GM18505 (cell line): ENCODE results near the gene NR4A3.

Experiments
- ATAC-seq: cut with Tn5 transposase; IDR thresholded peaks from one replicate; pipeline ENCODE4 v1.9.1; 2021; ENCODE audit not compliant: unreplicated experiment
- POLR2A ChIP-seq: IDR thresholded peaks from 4 replicates; pipeline ENCODE4 v1.6.1; 2011; ENCODE audit warnings: borderline replicate concordance; ENCODE audit not compliant: insufficient read depth, insufficient read length; ENCODE audit errors: extremely low read depth

The NR4A3 gene

GRCh38 chr9:99819856-99820684, 1.6 kb upstream of the NR4A3 start:
- peak; percentile 46 for ATAC-seq
- TF ChIP-seq POLR2A, result peak; percentile 15

DNA sequence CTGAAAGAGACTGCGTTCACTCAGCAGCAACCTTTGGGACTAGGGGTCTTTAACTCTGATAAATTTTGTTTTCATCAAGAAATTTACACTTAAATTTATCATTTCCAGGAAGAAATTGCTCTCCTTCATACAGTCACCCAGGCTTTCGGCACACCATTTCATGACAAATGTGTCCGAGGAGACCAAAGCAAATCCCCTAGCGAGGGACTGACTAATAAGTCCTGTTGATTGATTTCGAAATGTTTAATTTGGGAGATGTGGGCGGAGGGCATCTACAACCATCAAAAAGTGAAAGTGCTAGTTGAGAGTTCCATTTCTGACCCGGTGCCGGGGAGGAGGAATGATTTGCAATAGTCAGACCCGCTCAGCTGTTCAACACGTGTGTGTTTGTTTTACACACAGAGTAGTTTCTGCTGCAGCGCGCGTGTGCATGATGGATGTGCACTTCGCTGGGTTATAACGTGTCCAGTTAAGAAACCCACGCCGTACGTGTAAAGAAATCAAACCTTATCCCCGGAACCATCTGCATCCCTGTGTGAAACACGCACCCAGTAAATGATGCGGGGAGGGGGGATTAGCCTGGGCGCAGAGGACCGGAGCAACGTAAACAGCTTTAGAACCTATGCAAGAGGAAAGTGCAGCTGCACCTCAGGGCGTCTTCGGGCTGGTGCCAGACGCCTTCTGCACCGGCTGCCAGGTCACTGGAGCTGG, 845 bp upstream of the NR4A3 start:
- no peak for TF ChIP-seq POLR2A
- ATAC-seq, result no peak

- no peak for TF ChIP-seq POLR2A
- no peak for ATAC-seq
Observed at GRCh38 chr9:99822109-99822805, 572 bp downstream of the NR4A3 start.

DNA sequence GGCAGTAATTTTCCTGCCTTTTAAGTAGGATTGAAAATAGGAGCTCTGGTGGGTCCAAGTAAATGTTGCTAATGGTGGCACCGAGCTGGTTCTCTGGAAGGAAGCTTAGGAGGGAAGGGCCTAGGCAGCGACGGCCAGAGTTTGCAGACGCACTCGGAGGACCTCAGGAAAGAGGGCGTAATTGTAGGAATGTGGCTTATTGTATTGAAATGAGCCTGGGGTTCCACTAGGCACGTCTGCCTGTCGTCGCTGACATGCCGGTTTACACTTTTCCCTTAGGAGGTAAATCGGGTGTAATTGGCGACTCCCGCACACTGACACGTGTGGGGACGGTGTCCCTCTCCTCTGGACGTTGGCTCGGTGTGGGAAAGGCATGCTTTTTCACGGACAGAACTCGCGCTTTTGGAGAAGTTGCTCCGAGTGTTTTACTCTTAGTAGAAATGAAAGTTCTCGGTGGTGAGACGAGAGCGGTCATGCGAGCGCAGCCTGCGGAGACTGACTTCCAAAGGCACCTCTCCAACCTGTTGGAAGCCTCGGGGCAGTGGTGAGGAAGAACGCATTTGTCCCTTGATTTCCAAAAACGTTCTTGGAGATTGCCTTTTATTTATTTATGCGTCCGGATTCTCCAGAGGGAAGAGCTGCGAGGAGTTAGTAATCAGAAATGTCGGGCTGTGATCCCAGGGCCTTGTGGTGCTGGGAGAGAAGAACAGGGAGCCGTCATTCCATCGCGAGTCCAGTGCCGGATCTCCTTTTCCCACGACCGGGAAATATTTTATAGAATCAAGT, 1.3 kb downstream of the NR4A3 start:
- no peak for TF ChIP-seq POLR2A
- ATAC-seq, result no peak

DNA sequence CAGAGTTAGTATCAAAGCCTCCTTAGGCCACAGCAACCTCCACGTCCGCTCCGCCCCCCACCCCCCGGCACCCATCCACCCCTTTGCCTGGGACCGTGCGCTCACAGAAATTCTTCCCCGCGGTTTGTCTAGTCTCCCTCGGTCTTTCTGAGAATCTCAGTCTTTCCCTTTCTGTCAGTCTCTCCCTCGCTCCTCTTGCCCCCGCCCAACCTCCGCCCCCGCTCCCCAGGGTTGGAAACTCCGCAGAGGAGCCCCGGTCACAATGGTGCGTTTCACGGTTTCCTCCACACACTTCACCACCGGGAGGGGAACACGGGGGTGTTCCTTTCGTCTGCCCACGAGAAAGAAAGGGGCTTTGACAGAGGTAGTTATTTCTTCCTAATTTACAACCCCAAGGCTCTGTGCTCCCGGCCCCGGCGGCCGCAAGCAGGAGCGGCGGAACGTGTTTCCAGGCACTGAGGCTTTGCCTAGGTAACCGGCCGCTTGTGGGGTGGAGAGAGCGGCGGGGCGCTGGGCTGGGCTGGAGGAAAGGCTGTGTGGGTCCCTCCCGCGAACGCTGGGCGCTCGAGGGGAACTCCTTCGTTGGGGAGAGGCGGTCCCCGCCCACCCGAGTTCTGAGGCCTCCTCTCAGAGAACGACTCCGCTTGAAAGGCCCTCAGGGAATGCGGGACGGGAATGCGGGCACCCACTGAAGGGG, 2.1 kb downstream of the NR4A3 start:
- ATAC-seq, result no peak
- TF ChIP-seq POLR2A, result no peak

DNA sequence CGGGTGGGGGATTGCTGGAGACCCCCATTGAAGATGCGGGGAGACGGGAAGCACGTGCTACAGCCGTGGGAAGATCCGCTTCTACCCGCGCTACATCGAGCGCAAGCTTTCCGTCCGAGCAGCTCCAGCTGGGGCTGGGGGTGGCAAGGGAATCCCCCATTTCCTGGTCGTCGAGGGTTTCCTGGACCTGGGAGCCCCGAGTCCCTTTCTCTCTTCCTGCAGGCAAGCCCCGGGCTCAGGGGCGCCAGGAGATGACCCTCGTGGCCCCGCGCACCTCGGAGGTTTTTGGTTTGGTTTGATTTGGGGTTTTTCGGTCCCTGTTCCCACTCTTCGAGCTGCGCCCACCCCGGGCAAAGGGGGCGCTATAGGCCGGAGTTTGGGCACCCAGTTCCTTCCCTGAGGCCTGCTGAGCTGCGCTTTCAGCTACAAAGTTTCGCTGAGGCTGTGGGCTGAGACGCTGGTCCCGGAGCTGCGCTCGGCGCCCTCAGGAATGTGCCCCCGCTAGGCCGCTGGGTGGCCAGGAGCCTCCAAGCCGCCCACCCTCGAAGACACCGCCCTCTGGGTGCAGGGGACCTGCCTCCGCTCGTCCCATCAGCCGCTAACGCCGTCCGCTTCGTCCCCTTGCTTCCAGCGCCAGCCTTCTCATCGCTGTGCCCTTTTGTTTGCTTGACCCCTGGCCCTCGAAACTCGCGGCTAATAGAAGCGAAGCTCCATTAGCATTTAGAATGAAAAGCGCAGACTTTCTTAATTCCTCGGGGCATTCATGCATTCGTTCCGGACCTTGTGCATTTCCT, 2.9 kb downstream of the NR4A3 start:
- no peak for ATAC-seq
- no peak for TF ChIP-seq POLR2A

DNA sequence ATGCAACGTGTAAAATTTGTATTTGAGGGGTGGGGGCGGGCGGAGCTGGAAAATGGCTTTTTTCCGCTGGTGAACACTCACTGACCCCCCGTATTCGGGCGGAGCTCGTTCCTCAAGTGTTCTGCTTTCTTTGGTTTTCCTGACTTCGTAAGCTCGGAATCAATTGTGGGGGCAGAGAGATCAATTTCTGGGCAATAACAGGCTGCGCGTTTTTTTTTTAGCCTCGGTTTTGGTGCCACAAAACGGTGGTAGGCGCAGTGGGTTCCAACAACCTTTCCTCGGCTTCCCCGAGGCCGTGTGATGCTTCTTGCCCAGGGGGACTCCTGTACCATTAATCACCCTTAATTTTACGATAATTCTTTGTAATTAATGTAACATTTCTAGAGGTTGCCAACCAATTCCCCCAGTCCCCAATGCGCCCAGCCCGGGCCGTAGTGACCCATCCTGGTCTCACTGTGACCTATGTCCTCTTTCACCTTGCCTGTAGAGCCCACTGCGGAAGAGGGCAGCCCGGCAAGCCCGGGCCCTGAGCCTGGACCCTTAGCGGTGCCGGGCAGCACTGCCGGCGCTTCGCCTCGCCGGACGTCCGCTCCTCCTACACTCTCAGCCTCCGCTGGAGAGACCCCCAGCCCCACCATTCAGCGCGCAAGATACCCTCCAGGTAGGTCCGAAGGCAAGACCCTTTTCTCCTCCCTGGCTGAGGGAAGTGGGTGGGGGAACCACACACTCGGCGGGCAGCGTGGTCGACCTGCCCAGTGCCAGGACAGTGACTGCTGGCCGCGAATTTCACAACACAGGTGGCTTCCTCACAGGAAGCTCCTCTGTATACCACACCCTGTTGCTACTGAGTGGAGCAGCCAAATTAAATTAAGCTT, 3.7 kb downstream of the NR4A3 start:
- no peak for ATAC-seq
- TF ChIP-seq POLR2A, result no peak

- no peak for TF ChIP-seq POLR2A
- no peak for ATAC-seq
Observed at GRCh38 chr9:99826579-99826978, 4.9 kb downstream of the NR4A3 start.

- no peak for TF ChIP-seq POLR2A
- ATAC-seq, result no peak
Observed at GRCh38 chr9:99827244-99827643, 5.6 kb downstream of the NR4A3 start.

GRCh38 chr9:99828054-99828416, 6.3 kb downstream of the NR4A3 start:
- no peak for TF ChIP-seq POLR2A
- ATAC-seq, result no peak

- TF ChIP-seq POLR2A, result no peak
- ATAC-seq, result no peak
Observed at GRCh38 chr9:99828417-99829176, 6.9 kb downstream of the NR4A3 start.
